ENCODE data around the gene PLEKHA7.
A peak's percentile ranks its signal among the peaks of the same experiment; 100 is the strongest.

PLEKHA7 gene

DNA sequence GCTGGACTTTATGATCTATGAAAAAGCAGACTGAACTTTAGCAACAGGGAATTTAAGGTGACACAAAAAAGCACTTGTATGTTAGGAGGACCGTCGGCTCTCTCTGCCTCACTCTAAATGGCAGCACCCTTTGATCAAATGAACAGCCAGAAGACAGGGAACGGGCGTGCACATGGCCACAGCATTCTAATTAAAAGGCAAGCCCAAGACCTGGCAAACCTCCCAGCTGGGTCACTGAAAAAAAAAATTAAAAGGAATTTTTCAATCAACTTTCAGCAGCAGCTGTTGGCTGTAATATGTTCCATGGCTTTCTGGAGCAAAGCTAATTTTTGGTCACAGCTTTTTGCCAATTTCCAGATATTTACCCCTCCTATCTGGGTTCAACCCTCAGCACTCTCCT lies 159.2 kb downstream of the PLEKHA7 start:
- DNase-seq (ENCODE audit: low read depth in 2 of 3, low spot score in 1 of 3) = no peak

DNA sequence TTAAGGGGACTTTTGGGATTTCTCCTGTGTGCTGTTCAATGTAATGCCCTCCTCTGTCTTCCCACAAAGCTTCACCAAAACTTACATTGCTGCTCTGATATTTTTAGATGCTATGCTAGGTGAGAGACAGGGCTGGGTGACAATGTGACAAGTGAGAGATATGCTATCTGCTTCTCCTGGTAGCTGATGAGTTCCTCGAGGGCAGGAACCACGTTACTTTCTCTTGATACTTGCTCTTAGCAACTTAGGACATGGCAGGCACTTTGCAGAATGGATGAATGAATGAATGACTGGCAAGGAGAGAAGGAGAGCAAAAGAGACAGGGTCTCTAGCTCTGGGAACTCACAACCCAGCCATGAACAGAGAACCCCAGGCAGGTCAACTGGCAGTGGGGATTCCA lies 160.4 kb downstream of the PLEKHA7 start:
- no peak for DNase-seq (ENCODE audit: low read depth in 2 of 3, low spot score in 1 of 3)

DNA sequence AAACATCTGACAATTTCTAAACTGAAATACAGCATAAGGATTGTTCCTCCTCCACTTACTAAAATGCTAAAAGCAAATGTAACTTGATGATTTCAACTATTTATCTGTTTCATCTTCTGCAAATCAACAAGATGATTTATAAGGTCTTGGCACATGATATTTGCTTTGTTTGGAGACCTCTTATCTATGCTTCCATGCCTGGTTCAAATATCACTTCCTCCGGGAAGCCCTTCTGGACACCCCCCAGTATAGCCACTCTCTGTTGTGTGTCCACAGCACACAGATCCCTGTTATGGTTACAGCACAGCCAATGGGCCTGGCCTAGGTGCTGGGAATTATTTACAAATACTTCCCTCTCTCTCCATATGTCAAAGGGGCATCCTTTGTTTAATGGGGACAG lies 160.9 kb downstream of the PLEKHA7 start:
- no peak for DNase-seq (ENCODE audit: low read depth in 2 of 3, low spot score in 1 of 3)

DNA sequence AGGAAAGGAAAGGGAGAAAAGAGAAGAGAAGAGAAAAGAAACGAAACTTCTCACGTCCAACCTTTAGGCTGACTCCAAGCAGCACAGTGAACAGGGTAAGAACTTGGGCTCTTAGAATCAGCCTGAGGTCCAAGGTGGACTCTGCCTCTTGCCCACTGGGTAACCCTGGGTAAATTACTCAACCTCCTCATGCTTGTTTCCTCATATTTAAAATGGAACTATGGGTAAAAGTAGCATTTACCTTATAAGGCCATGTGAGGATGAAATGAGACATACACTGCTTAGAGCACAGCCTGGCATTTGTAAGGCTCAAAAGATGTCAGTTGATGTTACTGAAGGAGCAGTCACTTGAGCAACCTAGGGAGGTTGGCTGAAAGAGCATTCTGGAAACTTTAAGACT lies 167.9 kb downstream of the PLEKHA7 start:
- DNase-seq (ENCODE audit: low read depth in 2 of 3, low spot score in 1 of 3) = no peak

DNA sequence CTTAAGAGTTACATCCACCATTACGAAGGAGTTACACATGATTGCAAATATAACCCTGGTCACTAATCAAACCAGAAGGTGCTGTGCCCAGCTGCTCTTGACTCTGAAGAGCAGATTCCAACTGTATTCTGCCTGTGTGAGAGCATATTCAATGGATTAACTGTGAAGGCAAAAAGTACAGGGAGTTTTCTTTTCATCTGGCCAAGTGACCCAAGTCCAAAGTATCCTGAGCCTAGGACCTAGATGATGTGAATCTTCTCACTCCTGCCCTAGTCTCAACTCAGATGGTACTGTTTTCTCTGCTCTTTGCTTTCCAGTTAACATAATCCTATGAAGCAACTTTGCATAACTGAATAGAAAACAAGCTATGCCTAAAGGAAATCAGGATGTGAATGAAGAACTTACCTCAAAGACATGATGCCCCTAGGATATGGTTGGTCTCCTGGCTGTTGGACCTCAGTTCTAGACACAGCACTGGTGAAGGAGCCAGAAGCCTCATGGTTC lies 169.9 kb downstream of the PLEKHA7 start:
- DNase-seq (ENCODE audit: low read depth in 2 of 3, low spot score in 1 of 3) = no peak

DNA sequence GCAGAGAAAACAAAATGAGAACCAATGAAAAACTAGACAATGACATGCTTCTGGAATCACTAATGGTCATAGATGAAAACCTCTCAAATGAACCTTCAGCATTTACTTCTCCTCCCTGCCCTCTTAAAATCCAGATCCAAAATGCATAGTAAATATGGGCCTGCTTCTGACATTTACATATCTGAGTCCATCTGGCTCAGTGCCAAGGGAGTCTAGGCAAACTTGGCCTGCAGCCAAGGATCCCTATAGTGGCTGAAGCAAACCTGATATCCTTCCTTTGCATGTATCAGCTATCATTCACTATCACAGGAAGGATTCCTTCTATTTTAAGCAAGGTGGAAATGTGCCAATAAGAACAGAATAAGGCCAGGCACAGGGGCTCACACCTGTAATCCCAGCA lies 170.9 kb downstream of the PLEKHA7 start:
- no peak for DNase-seq (ENCODE audit: low read depth in 2 of 3, low spot score in 1 of 3)

DNA sequence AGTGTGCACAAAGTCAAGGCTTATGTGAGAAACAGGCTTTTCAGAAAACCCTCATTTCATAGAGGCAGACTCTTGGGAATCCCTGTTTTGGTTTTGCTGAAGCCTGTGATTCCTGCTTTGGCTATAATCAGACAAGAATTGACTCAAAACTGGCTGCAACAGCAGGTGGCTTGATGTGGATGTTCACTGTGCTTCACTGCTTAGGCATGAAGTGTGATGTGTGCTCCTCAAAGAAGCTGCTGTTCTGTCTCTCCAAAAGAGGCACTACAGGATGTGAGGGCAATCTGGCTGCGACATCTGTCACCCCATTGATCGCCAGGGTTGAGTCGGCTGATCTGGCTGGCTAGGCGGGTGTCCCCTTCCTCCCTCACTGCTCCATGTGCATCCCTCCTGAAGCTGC lies 172.2 kb downstream of the PLEKHA7 start:
- no peak for DNase-seq (ENCODE audit: low read depth in 2 of 3, low spot score in 1 of 3)

DNA sequence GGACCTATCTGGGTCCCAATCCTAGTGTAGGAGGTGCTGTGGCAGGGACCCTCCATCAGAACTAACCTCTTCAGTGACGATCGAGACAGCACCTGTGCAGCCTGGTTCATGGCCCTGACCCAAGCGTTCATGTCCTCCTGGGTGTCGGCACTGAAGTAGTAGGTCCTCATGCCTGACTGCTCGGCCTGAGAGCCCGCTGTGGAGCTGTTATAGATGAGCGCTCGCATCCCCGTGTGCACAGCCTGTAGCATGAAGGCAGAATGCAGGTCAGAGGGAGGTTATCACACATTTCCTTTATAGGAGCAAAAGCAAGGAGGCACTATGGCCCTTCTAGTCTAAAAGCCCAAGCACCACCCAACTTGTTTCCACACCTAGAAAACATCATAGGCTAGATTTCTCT lies 172.7 kb downstream of the PLEKHA7 start:
- no peak for DNase-seq (ENCODE audit: low read depth in 2 of 3, low spot score in 1 of 3)

DNA sequence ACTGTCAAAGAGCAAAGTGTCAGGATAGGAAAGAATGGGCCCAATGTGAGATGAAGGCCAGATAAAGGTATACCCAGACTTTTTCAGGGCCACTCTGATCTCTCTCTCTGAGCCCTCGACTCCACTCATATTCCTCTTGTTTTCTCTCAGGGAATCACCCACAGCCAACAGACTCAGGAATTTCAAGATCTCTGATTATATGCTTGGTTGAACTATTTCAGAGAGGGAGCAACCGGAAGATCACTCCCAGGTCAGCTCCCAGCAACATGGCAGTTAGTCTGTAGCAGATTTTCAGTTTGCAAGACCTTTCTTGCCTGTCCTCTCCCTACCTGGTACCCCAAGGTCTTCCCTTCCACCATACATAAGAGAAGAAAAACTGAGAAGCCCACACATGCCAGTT lies 173.3 kb downstream of the PLEKHA7 start:
- DNase-seq (ENCODE audit: low read depth in 2 of 3, low spot score in 1 of 3) = no peak

DNA sequence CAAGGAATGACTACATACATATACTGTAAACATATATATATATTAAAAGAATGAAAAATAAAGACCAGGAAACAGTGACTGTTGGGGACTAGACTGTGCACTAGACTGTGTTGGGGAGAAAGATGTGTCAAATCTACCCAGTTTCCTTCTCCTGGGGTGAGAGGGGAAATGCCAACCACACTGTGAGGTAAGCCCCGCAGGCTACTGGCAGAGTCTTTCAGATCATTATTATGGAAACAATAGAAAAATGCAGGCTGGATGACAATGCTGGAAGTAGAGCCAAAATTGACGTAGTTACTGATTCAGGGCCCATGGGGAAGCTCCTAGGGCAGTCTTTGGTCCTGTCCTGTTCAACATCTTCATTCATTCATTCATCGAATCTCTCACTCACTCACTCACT lies 174.4 kb downstream of the PLEKHA7 start:
- DNase-seq (ENCODE audit: low read depth in 2 of 3, low spot score in 1 of 3) = no peak

DNA sequence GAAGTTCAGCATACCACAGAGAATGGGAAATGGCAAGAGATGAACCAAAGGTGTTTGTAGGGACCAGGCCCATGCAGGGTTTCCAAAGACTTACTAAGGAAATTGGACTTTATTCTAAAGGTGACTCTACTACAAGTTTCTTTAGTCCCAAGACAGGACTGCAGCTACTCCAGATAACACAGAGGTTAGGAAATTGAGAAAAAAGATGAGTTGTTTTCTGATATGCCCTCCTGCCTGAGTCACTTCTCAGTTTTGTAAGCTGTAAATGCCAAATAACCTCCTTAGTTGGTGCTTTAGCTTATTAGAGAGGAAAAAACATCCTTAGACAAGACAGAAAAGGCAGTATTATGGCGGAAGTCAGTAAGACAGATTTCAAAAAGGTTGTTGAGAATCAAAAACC lies 179.8 kb downstream of the PLEKHA7 start:
- no peak for DNase-seq (ENCODE audit: low read depth in 2 of 3, low spot score in 1 of 3)

DNA sequence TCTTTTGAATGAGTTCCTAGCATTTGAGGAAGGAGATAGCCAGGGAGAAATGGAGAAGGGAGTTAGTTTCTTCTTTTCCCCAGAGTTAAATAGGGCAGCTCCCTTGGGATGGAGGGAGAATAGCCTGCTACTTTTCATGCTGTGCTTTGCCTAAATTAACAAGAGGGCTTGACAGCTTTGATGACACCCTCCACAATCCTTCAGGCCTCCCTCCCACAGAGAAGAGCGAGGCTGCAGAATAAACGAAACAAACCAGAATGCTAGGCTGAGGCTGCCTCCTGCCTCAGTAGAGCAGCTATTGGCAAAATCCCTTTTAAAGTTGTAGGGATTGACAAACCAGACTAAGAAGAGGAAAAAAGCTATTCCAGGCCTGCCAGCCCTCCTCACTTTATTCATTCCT lies 181.2 kb downstream of the PLEKHA7 start:
- no peak for DNase-seq (ENCODE audit: low read depth in 2 of 3, low spot score in 1 of 3)

DNA sequence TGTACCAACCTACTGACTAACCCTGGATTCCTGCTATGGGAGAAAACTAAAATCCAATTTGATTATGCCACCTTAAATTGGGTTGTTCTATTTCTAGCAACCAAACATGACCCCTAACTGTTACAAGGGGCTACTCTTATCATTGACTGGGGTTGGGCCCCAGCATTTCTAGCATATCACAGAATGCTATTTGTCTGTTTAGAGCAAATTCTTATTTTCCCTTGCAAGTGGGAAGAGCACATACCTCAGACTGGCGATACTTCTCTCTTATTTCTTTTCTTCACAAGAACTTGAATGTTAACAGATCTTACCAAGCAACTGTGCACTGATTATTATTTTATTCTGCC lies 182.0 kb downstream of the PLEKHA7 start:
- DNase-seq (ENCODE audit: low read depth in 2 of 3, low spot score in 1 of 3) = no peak

DNA sequence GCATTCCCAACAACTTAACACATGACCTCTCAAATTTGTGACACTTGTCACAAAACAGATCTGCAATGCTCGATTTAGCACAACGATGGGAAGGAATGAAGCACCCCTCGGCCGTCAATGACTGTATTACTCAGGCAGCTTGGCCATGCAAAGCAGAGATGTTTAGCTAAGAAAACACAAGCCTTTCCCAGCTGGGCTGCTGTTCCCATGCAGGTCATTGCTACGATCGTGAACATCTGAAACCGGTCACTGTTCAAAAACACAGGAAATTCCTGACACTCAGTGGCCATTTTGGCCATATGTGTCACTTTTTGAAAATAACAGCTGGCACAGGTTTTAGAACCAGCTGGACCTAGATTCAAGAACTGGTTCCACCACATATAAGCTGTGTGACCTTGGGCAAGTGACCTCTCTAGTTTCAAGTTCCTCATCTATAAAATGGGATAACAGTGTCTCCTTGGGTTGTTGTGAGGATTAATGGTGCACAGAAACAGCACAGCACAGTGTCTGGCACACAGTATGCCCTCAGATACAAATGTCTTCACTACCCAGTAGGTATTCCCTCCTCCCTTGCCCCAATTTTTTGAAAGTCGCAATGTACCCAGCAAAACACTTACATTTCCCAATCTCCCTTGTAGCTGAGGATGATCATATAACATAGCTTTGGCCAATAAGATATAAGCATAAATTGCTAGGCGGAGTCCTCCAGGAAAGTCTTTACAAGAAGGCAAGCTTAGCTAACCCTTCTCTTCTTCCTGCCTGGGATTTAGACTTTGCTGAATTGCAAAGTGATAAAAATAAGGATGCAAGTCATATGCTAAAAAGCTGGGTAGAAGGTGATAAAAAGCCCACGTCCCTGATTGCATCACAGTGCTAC lies 182.7 kb downstream of the PLEKHA7 start:
- no peak for DNase-seq (ENCODE audit: low read depth in 2 of 3, low spot score in 1 of 3)

DNA sequence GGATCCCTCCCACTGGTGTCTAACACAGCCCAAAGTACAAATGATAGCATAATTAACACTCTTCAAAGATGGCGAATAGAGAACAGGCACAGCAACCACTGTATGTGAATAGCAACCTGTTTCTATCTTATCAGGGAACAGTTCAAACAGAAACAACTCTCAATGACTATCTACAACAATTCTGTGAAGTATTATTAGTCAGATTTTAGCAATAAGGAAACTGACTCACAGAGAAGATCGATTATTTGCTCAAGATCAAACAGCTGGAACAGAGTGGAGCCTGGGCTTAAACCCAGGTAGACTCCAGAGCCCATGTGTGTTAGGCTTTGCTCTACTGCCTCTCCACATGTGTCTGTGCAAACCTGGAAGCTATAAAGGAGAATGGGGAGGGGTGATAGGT lies 187.1 kb downstream of the PLEKHA7 start:
- no peak for DNase-seq (ENCODE audit: low read depth in 2 of 3, low spot score in 1 of 3)

DNA sequence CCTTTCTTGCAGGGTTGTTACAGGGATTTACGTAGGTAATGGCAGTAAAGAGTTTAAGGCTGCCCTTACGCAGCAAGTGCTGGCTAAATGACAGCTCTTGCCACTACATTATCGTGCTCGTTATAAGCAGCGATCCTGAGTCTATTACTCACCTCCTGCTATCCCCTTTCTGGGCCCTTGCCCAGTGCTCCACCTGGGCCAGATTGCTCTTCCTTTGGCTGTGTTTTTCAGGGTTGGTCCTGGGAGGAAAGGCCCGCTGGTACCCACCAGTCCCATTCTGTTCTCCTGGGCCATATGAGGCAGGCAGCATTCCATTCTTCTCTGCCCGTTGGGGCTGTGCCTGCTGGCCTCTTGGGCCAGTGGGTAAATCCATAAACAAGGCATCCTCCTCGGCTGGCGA lies 188.2 kb downstream of the PLEKHA7 start:
- no peak for DNase-seq (ENCODE audit: low read depth in 2 of 3, low spot score in 1 of 3)

DNA sequence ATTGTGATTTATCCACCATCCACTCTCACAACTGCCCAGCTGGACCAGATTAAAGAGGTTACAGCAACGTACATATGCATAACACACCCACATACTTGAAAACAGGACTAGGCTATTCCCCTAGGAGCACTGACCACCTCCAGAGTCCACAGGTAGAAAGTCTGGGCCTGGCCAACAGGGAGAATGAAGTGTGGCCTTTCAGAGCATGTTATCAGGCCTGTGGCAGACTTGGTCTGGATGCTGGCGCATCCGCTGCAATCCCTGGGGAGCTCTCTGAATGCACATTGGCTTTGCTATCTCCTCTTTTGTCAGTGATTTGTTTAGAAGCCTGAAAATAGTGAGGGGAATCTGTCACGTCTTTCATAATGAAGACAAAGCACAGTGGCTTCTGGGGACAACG lies 189.1 kb downstream of the PLEKHA7 start:
- DNase-seq (ENCODE audit: low read depth in 2 of 3, low spot score in 1 of 3) = no peak

DNA sequence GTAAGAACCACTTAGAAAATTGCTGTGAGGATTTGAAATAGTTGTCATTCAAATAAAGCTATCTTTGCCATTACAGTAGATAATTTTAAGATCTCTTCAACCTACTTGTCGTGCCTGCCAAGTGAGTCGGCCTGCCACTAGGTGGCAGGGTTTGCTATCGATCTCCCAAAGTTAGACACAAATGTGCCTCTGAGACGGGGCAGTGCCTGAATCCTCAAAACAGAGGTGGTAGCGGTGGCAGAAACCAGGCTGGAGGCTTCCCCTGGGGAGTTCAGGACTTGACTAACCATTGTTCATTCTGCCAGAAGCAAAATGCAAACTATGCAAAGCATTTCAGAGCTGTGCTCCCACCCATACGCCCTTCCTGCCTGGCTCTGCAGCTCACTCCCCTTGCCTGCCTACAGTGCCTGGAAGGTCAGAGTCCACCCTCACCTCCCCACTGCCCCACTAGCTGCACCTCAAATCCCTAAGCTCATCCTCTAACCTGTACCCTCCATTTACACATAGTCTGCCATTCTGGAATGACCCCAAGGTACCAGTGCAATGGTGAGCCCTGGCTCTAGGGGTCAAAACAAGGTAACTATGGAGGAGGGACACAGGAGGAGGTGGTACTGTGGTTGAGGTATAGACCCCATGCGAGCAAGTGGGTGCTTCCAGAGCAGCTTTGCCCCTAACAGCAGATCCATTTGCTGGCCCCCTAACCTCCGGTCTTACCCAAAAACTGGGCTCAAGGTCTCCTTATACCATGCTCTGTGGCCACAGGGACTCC lies 193.7 kb downstream of the PLEKHA7 start:
- peak; percentile 59 to 70 (median 63) for DNase-seq (ENCODE audit: low read depth in 2 of 3, low spot score in 1 of 3)

DNA sequence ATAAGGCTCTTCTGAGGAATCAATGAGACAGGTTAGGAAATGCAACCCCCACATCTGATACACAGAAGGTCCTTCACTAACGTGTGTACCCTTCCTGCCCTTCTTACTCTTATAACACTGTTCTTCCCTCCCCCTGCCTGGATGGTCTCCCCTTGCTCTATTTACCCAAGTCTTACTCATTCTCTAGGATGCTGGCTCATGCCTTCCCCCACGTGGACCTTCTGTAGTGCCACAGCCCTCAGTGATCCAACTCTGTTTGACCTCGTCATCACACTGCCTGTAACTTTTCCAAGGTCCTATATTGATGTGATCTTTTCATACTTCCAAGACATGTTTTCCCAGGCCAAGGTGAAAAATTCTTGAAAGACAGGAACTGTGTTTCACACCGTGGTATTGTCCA lies 195.9 kb downstream of the PLEKHA7 start:
- DNase-seq (ENCODE audit: low read depth in 2 of 3, low spot score in 1 of 3) = no peak

DNA sequence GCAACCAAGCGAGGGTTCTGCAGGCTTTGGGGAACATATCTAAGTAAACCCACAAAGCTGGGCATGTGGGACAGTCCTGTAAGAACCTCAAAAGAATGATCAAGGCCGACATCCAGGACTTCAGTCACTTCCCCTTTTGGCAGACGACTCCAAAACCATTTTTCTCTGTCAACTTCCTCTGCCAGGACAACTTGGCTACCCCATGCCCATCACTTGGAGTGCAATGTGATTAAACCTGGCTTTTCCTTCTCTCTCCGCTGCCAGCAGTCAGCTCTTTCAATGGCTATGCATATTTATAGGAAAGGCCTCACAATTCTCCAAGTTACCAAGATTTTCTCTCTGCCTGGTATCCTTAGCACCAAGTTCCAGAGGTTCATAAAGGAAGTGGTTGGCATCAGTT lies 196.9 kb downstream of the PLEKHA7 start:
- DNase-seq (ENCODE audit: low read depth in 2 of 3, low spot score in 1 of 3) = no peak

DNA sequence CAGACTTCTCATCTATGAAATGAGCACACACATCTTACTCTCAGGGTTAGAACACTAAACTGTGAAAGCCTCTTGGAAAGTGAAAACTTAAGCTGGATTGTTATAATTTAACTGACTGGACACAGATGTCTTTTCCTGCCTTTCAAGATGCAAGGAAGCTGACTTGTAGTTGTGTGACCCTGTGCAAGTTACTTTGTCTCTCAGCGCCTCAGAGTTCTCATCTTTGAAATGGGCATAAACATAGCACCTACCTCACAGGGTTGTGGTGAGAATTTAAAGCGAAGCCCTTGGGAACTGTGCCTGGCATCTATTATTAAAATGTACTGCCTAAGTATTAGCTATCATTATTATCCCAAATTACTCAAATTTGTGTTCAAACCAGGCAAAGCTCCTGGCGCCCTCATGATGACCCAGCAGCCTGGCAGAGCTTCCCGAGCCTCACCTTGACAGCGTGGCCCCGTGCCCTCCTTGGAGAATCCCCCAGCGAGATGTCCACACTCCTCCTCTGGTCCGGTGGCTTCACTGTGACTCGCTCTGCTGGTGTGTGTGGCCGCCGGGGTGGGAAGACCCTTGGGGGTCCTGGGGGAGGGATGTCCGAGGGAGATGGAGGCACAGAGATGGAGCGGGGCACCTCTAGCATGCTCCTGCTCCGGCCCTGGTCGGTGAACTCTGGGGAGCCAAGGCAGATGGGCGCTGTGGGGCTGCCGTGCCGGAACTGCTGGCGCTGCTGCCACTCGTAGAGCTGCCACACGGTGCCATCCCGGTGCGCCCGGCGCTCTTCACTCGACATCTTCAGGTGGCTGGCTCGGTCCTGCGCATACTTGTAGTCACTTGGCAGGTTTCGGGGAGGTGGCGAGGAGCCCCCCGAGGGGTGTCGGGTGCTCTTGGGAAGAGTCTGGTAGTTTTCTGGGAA lies 197.6 kb downstream of the PLEKHA7 start:
- DNase-seq (ENCODE audit: low read depth in 2 of 3, low spot score in 1 of 3) = no peak

All from stimulated activated CD4-positive, alpha-beta T cell treated with anti-CD3 and anti-CD28 coated beads, Interleukin-12 subunit alpha, Interleukin-12 subunit beta, amount 100 ng/mL, for 48 hours (primary cell).